B cell (primary cell): Measurements from ENCODE around the gene PEX7. TPM values are rescaled to one million over a fixed set of nuclear protein-coding genes. Genes with fewer than 3 reads are reported as not detected.
A peak's percentile ranks its signal among the peaks of the same experiment; 100 is the strongest.

Source experiments
- ATAC-seq: fragments of 200-7000 bp; cut with Tn5 transposase; one replicate; pipeline ENCODE4 v1.10.0; 2021; ENCODE audit warnings: low read depth, mild to moderate bottlenecking, moderate number of reproducible peaks, moderate library complexity
- CTCF ChIA-PET: fragments of 350-600 bp; sonication (Branson Sonifier 250); formaldehyde crosslinking; loops from one replicate; lab custom pipeline; 2021; ENCODE audit warnings: antibody characterized with exemption, inconsistent platforms; lab: Charles Lee
- POLR2A ChIA-PET: fragments of 350-600 bp; sonication (Branson Sonifier 250); formaldehyde crosslinking; loops from one replicate; lab custom pipeline; 2021; ENCODE audit warnings: antibody characterized with exemption; lab: Charles Lee
- DNase-seq: peaks from one replicate; pipeline ENCODE4 v3.0.0; 2013
- H2AFZ ChIP-seq: 2 replicates; pipeline ENCODE4 v1.6.1; 2012; ENCODE audit warnings: mild to moderate bottlenecking, low read depth, low read length; ENCODE audit not compliant: insufficient read depth, poor library complexity, severe bottlenecking
- H3K27ac ChIP-seq, 2 donors: 1 replicate in 1 of 2; 2 replicates in 1 of 2; pipeline ENCODE4 v1.5.1; 2012 to 2013; ENCODE audit warnings: low read length in 2 of 2, mild to moderate bottlenecking in 2 of 2, moderate library complexity in 1 of 2
- H3K27me3 ChIP-seq, 4 experiments: fragments of 200-600 bp in 1 of 4; sonication (generic) in 1 of 4; replicated peaks in 1 of 4; 1 replicate in 2 of 4; 2 replicates in 2 of 4; pipeline versions ENCODE4 v1.6.1 to v1.7.0; 2013 to 2016; ENCODE audit warnings: low read length in 3 of 4, mild to moderate bottlenecking in 2 of 4, mixed read lengths in 1 of 4, moderate library complexity in 1 of 4; ENCODE audit not compliant: insufficient read depth in 4 of 4, control insufficient read depth in 3 of 4; ENCODE audit errors: control extremely low read depth in 1 of 4
- H3K36me3 ChIP-seq, 2 experiments: replicated peaks in 1 of 2; 1 replicate in 1 of 2; 2 replicates in 1 of 2; pipeline versions ENCODE4 v1.6.1 to v1.7.1; 2013; ENCODE audit warnings: low read length in 1 of 2; ENCODE audit not compliant: insufficient read depth in 2 of 2, control insufficient read depth in 1 of 2; ENCODE audit errors: control extremely low read depth in 1 of 2, extremely low read depth in 1 of 2
- H3K4me1 ChIP-seq, 2 donors: fragments of 200-600 bp in 1 of 2; sonication (generic) in 1 of 2; 1 replicate in 1 of 2; 2 replicates in 1 of 2; pipeline versions ENCODE4 v1.5.1 to v1.6.1; 2013 to 2017; ENCODE audit warnings: low read length in 2 of 2; ENCODE audit not compliant: control insufficient read depth in 2 of 2, insufficient read depth in 2 of 2
- H3K4me2 ChIP-seq: replicated peaks from 2 replicates; pipeline ENCODE3; 2012; ENCODE audit warnings: mild to moderate bottlenecking, low read depth, low read length; ENCODE audit not compliant: poor library complexity, severe bottlenecking
- H3K4me3 ChIP-seq, 5 experiments: fragments of 200-600 bp in 1 of 5; sonication (generic) in 1 of 5; 1 replicate in 3 of 5; 2 replicates in 2 of 5; pipeline versions ENCODE4 v1.5.1 to v1.7.0; 2011 to 2016; ENCODE audit warnings: low read length in 4 of 5, mild to moderate bottlenecking in 4 of 5, low read depth in 2 of 5, control low read depth in 1 of 5, moderate library complexity in 1 of 5; ENCODE audit not compliant: insufficient read depth in 1 of 5; ENCODE audit errors: control extremely low read depth in 1 of 5, extremely low read depth in 1 of 5
- H3K79me2 ChIP-seq: fragments of 200-600 bp; sonication (generic); one replicate; pipeline ENCODE4 v1.6.0; 2016; ENCODE audit warnings: low read length; ENCODE audit not compliant: control insufficient read depth, insufficient read depth
- H3K9ac ChIP-seq: fragments of 200-600 bp; sonication (generic); 2 replicates; pipeline ENCODE4 v1.6.1; 2017; ENCODE audit warnings: mild to moderate bottlenecking, low read length, moderate library complexity
- H3K9me3 ChIP-seq, 3 donors: one replicate each; pipeline versions ENCODE4 v1.6.1 to v1.7.1; 2013; ENCODE audit warnings: low read length in 2 of 3; ENCODE audit not compliant: control insufficient read depth in 2 of 3, insufficient read depth in 1 of 3; ENCODE audit errors: control extremely low read depth in 1 of 3
- H4K20me1 ChIP-seq: 2 replicates; pipeline ENCODE4 v1.6.0; 2012; ENCODE audit warnings: mild to moderate bottlenecking, low read length; ENCODE audit not compliant: insufficient read depth, control insufficient read depth, poor library complexity, severe bottlenecking
- H3K27ac Mint-ChIP-seq: one replicate; pipeline ENCODE4 v1.8.0; 2021; ENCODE audit warnings: mixed read lengths
- H3K27me3 Mint-ChIP-seq: one replicate; pipeline ENCODE4 v1.8.0; 2021; ENCODE audit warnings: mixed read lengths
- H3K4me1 Mint-ChIP-seq: one replicate; pipeline ENCODE4 v1.8.0; 2021; ENCODE audit warnings: mixed read lengths
- H3K4me3 Mint-ChIP-seq: one replicate; pipeline ENCODE4 v1.8.0; 2021; ENCODE audit warnings: mixed read lengths
- H3K9me3 Mint-ChIP-seq: one replicate; pipeline ENCODE4 v1.8.0; 2022; ENCODE audit warnings: mixed read lengths; ENCODE audit not compliant: insufficient read depth
- CTCF ChIP-seq: fragments of 200-600 bp; IDR thresholded peaks from one replicate; pipeline ENCODE4 v1.8.0; 2022; ENCODE audit warnings: antibody characterized with exemption, mild to moderate bottlenecking
- EZH2 ChIP-seq: IDR thresholded peaks from 2 replicates; pipeline ENCODE4 v1.6.1; 2012; ENCODE audit warnings: borderline replicate concordance, low read depth, mild to moderate bottlenecking, moderate library complexity, low read length; ENCODE audit not compliant: insufficient read depth, poor library complexity, severe bottlenecking
- WGBS: methylation state at CpG from one replicate; pipeline ENCODE4 v1.1.5; 2013; ENCODE audit warnings: missing lambda C conversion rate; ENCODE audit not compliant: insufficient coverage; 5-methylcytosine and 5-hydroxymethylcytosine counted together
- intact Hi-C: fragments of 100-400 bp; cut with micrococcal nuclease; formaldehyde crosslinking; loops from one replicate; pipeline ENCODE4 v1.10.0; 2022
- polyA plus RNA-seq: library from polyadenylated mRNA; depleted of rRNA; stranded (reverse); fragments of >200 nt; gene quantifications from 2 replicates; pipeline ENCODE4 v1.2.3, GENCODE V29; 2012
- total RNA-seq, 2 donors: library from RNA; stranded (reverse); fragments of 120-200 nt in 1 of 2; gene quantifications; 1 replicate in 1 of 2; 2 replicates in 1 of 2; pipeline versions ENCODE4 v1.2.3 to v1.2.4, GENCODE V29; 2013 to 2022

PEX7 gene
- total and polyA plus RNA-seq, 2 donors (not counting 1 experiment from before 2014, with no cell fraction given), result 3.9 TPM

DNA sequence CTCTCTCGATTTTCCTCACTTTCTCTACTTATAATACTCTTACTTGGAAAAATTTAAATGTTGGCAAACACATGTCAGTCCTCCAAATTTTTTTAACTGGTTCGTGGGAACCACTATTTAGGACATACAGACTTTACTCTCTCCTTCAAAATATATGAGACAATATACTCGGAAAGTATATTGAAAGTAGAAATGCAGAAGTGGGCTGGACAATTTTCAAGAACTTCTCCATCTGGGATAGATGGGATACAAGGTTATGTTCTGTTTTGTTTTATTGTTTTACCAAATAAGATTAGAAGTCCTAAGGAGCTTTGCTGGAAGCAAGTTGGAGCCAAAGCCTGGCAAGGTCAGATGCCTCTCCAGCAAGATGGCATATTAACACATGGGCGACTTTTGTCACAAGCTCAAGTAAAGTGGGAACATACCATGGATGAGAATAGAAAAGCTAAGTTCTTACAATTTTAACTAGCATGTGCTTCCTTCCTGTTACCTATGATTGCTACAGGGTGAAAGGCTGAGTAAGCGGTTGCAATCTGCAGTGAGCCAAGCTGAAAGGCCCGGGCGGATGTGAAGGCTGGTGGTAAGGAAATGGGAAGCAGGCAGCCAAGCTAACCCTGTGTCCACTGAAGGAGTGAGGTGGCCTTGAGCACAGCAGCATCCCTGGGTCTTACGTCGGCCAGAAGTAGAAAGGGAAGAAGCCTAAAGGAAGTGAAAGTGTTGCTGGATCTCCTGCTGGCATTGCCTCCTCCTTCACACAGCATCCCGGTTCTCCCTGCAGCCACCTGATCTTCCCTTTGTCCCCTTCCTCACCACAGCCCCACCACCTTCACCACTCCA lies 37.3 kb upstream of the PEX7 start:
- Mint-ChIP-seq H3K27ac (peak overlapping the region; percentile 98), H3K9me3 (peaks cover 3% of the 10 kb centered on the region), H3K4me1 (peaks cover 79% of the 10 kb centered on the region), H3K27me3 (no peaks in the 10 kb centered on the region), H3K4me3 (peak overlapping the region; percentile 98)
- H3K79me2 ChIP-seq, result peaks cover 96% of the 10 kb centered on the region
- no peak overlapping the region for H2AFZ ChIP-seq
- peak overlapping the region; percentile 37 to 63 (median 58) for H3K4me3 ChIP-seq
- no peaks in the 10 kb centered on the region for H3K36me3 ChIP-seq
- H3K4me1 ChIP-seq, result peaks cover 65 to 73% of the 10 kb centered on the region in 2 donors
- peaks cover 5% of the 10 kb centered on the region for H4K20me1 ChIP-seq
- peak; percentile 64 for DNase-seq
- peak overlapping the region; percentile 79 for H3K4me2 ChIP-seq
- H3K9ac ChIP-seq, result peak overlapping the region; percentile 62
- TF ChIP-seq EZH2 (no peak), CTCF (no peak)
- intact Hi-C loops, result loop anchor here (1.0 kb wide), 2 partner anchors 7 to 18 kb away; partner anchors contain the start of gene MAP3K5
- CTCF ChIA-PET, result interaction anchor here (1.1 to 8.7 kb wide), 7 partner anchors 7 to 140 kb away, joined by 3 to 433 read pairs (median 8); partner anchors contain the start of gene MAP3K5
- no peaks in the 10 kb centered on the region for H3K27me3 ChIP-seq
- WGBS, result 0% methylated on average over 4 of the region's 10 CpGs
- peak; percentile 23 for ATAC-seq
- POLR2A ChIA-PET, result interaction anchor here (0.8 kb wide), 1 partner anchor 20 kb away, joined by 4 read pairs; no protein-coding TSS in a partner anchor
- peak overlapping the region; percentile 57 to 80 for H3K27ac ChIP-seq
- H3K9me3 ChIP-seq, result peaks cover 0 to 7% (median 3%) of the 10 kb centered on the region in 3 donors

DNA sequence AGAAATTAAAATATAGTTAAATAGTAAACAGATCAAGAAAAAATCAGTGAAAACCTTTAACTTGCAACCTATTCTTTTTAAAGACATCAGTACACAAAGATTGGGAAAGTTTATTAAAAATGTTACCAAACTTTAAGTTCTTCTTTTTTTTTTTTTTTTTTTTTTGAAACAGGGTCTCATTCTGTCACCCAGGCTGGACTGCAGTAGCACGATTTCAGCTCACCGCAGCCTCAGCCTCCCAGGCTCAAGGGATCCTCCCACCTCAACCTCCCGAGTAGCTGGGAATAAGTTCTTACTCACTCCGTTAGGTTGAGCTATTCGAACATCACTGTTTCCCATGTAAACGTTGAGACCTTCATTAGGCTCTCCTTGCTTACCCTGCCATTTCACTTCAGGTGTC lies 35.7 kb upstream of the PEX7 start:
- Mint-ChIP-seq H3K27me3 (no peaks in the 10 kb centered on the region), H3K9me3 (peaks cover 3% of the 10 kb centered on the region), H3K27ac (peak overlapping the region; percentile 10), H3K4me1 (peaks cover 82% of the 10 kb centered on the region), H3K4me3 (no peak overlapping the region)
- peaks cover 5% of the 10 kb centered on the region for H4K20me1 ChIP-seq
- CTCF ChIA-PET, result interaction anchor here (0.7 to 8.7 kb wide), 13 partner anchors 11 to 142 kb away, joined by 3 to 433 read pairs (median 4); no protein-coding TSS in a partner anchor
- peaks cover 88% of the 10 kb centered on the region for H3K79me2 ChIP-seq
- intact Hi-C loops, result no loop called here
- H3K9ac ChIP-seq, result no peak overlapping the region
- H3K27me3 ChIP-seq, result no peaks in the 10 kb centered on the region
- peaks cover 0 to 7% (median 3%) of the 10 kb centered on the region in 3 donors for H3K9me3 ChIP-seq
- H2AFZ ChIP-seq, result no peak overlapping the region
- H3K4me3 ChIP-seq, result no peak overlapping the region
- H3K27ac ChIP-seq, result no peak overlapping the region
- peaks cover 75 to 77% of the 10 kb centered on the region in 2 donors for H3K4me1 ChIP-seq
- DNase-seq, result no peak
- H3K36me3 ChIP-seq, result no peaks in the 10 kb centered on the region
- 100% methylated on average over 6 of the region's 6 CpGs for WGBS
- POLR2A ChIA-PET, result interaction anchor here (0.7 to 1.6 kb wide), 3 partner anchors 22 to 142 kb away, joined by 4 to 14 read pairs (median 9); no protein-coding TSS in a partner anchor
- no peak overlapping the region for H3K4me2 ChIP-seq
- TF ChIP-seq CTCF, result no peak
- TF ChIP-seq EZH2, result no peak
- no peak for ATAC-seq
